AML-193 (cell line): ENCODE results near the gene ADAT2.
"Not testable (repeated sequence)": the region's sequence is repeated elsewhere in the genome, so short reads cannot be mapped to it uniquely, and the experiment has no call there.

Experiments used
- DNase-seq, 2 experiments: peaks; one replicate each; lab custom pipeline; 2025; lab: John Stamatoyannopoulos, UW

Gene ADAT2

DNA sequence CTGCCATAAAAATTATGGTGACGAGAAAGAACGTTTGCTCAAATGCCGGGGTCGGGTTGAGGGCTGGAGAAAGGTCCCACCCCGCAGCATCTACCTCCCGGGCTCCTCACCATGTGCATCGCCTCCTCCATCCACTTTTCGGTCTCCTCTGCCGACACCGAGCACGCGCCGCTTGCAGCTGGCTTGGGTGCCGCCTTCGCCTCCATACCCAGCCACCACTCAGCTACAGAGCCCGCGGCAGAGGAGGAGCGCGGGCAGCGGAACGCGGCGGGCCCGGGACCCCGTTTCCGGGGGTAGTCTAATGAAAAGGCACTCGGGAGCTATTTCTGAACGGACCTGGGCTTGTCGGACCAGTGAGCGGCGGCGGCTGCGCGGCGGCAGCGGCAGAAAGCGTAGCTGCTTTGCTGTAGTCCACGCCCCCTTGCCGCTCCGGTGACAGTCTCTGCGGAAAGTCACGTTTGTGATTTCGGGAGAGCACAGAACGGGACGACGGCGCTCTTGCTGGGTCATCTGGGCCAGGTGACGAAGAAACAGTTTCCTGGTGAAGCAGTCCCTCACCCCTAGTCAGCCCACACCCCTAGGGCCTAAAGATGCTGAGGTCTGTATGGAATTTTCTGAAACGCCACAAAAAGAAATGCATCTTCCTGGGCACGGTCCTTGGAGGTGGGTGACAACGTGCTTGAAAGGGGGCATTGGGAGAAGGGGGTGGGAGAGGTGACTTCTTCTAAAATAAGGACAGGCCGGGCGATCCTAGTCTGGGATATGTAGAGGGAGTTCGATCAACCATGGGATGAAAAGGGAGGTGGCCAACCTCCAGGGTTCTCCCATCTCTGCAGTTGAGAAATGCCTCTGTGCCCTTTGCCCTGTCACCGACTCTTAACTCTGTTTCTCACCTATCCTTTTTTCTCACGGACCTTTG, at the start of gene ADAT2, which contains the start of gene PEX3:
Gene ADAT2 (minus strand): TSS at position 243 of the 919 bp plus-strand sequence. CDS start 37 bp downstream, at position 206.
Gene PEX3 (plus strand): TSS at position 353 of the 919 bp plus-strand sequence. CDS start 238 bp downstream, at position 591.
- DNase-seq, result peak; percentile 99

DNA sequence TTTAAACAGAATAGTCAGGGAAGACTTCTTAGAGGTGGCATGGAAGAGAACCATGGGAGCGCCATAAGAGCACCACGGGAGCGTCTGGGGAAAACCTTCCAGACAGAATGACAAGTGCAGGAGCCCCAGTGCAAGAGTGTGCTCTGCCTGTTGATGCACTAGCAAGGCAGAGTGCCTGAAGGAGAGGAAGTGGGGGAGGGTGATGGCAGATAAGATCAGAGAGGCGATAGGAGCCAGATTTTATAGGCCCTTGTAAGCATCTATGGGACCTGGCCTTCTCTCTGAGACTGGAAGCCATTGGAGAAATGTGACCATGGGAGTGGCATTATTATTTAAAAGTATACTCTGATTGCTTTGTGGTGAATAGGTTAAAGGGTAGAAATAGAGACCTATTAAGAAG, 47.9 kb upstream of the ADAT2 start:
- no peak for DNase-seq

DNA sequence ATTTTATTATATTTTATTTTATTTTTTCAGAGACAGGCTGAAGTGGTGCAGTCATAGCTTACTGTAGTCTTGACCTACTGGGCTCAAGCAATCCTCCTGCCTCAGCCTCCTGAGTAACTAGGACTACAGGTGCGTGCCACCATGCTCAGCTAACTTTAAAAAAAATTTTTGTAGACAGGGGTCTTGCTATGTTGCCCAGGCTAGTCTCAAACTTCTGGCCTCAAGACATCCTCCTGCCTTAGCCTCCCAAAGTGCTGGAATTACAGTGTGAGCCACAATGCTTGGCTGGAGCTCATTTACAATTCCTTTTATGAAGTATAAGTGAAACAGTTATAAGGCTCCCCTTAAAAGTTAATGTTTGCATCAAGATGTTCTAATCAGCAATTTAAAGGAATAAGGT, 46.5 kb upstream of the ADAT2 start:
- no peak for DNase-seq

DNA sequence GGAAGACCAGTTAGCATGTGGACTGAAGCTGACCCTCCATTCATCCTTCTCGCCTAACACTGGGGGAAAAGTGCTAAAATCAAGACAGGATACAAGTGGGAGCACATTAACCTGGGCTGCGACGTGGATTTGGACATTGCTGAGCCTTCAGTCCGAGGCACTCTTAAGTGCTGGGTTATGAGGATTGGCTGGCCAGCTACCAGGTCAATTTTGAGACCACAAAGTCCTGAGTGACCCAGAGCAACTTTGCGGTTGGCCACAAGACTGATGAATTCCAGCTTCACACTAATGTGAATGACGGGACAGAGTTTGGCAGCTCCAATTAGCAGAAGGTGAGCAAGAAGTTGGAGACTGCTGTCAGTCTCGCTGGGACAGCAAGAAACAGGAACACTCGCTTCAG, 40.3 kb upstream of the ADAT2 start:
- DNase-seq, result no peak

DNA sequence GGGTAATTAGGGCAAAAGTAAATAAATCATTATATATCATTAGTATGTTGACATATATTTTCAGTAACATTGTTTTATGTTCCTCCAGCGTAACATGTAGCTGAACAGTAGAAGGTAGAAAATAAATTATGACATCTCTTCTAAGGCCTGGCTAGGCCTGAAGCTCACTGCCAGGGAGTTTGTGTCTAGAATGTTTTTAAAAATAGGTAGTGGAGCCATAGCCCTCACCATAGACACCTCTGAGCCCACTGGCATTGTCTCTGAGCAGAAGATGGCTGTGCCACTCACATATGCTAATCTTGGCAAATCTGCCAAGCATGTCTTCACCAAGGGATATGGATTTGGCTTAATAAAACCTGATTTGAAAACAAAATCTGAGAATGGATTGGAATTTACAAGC, 39.7 kb upstream of the ADAT2 start:
- no peak for DNase-seq

DNA sequence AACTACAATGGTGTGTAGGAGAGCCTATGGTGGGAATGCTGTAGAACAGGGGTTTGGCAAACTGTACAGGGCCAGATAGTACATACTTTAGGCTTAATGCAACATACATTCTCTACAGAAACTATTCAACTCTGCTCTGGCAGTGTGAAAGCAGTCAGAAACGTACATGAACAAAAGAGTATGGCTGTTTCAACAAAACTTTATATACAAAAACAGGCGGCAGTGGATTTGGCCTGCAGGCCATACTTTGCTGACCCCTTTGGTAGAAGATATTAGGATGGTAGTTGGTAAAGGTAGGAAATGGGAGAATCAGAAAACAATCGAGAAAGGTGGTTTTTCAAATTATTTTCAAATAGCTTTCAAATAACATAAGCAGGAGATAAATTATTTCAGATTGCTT, 36.3 kb upstream of the ADAT2 start:
- no peak for DNase-seq

DNA sequence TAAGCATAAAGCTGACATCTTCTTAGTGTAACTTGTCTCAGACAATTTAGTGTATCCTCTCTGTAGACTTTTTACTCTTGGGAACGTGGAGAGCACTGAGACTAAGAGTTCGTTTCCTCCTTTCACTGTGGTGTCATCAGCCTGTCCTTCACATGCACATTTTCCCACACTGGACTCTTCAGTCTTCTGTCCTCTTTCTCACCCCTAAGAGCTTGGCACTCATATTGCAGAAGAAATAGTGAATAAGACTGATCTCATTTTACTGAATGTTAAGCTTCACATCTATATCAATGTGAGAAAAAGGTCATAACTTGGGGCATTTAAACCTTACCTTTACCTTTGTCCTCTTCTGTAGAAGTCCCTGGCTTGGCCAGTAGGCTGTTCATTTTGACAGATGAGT, 35.5 kb upstream of the ADAT2 start:
- no peak for DNase-seq

DNA sequence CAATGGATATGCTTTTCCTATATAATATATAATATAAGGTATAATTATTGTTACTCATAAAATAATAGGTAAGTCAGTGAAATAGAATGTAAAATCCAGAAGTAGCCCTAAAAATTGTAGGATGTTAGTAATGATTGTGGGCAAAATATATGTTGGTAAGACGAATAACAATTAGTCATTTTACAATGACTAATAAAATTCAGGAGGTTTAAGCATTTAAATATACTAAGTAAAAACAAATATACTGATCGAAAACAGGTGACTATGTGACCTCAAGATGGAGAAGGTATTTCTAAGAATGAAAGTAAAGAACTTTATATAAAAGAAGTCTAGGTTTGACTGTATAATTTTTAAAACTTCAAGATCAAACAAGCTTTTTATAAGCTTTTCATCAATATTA, 32.1 kb upstream of the ADAT2 start:
- no peak for DNase-seq

DNA sequence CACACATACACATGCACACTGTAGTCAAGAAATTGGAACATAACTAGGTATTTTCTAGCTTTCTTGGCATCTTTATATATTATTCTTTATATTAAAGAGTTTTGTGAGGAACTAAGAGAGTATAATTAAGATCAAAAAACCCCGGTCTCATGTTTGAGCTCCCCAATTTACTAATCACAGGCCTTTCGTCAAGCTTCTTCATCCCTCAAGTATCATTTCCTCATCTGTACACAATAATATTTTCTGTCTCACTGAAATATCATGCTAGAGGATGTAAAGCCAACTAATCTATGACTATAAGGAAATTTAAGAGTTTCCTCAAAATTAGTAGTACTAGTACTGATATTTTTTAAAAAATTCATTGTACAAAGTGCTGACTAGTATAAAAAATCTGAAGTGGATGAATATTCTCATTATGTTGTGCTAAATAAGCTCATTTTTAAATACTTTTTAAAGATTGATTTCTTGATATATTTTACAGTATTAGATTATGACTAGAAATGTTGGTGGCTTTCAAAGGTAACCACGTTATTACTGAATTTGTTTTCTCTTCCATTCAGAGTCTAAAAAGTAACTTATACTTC, 28.1 kb upstream of the ADAT2 start:
- no peak for DNase-seq

DNA sequence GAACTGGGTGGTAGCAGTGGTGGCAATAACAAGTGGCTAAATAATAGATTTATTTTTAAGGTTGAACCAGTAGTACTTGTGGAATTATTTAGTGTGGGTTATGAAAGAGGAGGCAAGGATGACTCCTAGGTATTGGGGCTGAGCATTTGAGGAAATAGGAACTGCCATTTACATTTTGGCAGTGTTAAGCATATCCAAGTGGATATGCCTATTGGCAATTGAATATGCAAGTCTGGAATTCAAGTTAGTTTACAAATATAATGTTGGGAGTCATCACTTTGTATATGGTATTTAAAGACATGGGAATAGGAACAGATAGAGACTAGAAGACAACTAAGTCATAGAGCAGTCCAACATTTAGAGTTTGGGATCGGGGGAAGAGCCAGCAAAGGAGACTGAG, 26.1 kb upstream of the ADAT2 start:
- DNase-seq, result no peak

DNA sequence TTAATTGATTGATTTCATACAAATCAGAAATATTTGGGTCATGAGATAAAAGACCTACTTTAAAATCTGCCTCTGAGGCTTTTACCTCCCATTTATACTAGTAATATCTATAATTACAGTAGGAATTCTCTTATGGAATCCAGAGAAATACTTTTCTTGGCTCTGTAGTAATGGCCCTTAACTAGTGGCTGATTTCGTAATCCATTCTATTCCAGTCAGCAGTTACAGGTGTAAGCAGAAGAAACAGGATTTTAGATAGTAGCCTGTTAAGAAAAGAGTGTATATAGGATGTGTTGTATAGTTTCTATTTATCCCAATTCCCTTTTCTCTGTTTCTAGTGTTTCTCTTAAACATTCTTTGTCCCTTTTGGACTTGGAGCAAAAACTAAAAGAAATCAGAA, 21.3 kb upstream of the ADAT2 start:
- no peak for DNase-seq

DNA sequence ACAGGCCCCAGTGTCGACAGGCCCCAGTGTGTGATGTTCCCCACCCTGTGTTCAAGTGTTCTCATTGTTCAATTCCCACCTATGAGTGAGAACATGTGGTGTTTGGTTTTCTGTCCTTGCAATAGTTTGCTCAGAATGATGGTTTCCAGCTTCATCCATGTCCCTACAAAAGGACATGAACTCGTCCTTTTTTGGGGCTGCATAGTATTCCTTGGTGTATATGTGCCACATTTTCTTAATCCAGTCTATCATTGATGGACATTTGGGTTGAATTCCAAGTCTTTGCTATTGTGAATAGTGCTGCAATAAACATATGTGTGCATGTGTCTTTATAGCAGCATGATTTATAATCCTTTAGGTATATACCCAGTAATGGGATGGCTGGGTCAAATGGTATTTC, 18.3 kb upstream of the ADAT2 start:
- DNase-seq, result not testable (repeated sequence)

DNA sequence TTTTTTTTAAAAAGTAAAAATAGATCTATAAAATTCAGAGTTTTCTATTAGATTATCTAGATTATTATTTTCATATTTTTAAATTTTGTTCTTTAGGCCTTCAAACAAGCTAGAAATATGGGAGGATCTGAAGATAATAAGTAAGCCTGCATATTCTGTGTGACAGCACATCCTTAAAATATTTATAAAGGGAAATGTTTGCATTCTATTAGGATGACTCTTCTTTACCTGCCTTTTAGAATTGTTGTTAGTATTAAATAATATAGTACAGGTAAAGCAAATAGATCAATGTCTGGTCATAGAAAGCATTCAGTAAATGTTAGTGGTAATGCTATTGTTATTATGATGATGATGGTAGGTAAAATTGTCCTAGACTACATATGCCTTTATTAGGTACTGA, 17.5 kb upstream of the ADAT2 start:
- no peak for DNase-seq

DNA sequence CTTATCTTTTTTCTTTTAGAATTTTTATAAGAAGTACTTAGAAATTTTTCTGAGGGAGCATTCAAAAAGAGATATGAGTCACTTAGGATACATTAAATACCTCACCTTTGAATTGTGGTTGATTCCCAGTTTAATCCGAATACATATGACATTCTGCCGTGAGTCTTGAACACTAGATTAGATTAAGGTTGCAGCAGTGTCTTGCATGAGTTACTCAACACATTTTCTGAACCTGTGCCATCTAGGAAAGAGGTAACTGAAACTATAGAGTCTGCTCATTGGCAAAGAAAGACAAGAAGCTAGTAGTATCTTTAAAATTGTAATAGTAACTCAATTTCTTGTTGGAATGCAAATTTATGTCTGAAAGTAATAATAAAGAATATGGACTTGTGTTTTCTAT, 15.1 kb upstream of the ADAT2 start:
- DNase-seq, result no peak

DNA sequence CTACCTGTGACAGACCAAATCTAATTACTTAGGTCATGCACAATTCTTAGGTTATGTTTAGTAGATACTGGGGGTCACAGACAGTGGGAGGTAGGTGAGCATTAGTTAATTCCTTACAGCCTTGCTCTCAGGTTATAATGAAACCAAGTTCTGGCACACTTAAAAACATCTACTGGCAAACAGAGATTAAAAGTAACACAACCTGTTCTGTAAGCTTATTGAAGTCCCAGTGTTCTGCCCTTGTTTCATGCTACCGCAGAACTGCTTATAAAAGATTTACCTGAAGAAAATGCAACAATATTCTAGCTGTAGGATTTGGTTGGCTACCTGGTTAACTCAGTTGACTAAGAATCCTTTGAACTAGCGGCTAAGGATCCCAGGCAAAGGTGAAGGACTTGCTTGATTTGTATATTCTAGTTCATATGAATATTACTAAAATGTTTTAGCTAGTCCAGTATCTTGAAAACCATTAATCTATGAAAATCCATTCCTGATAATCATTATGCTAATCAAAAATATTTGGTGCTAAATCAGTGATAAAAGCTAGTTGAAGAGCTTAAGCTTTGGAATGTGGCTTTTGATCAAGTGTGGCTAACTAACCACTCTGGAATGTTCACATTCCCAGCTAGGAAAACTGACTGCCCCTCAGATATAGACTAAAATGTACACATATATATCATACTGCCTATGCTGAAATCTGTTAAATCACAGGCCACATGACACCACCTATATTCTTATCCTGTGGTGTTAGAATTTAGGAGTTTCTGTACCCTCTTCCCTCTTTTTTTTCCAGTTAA, 7.3 kb upstream of the ADAT2 start:
- DNase-seq, result no peak

DNA sequence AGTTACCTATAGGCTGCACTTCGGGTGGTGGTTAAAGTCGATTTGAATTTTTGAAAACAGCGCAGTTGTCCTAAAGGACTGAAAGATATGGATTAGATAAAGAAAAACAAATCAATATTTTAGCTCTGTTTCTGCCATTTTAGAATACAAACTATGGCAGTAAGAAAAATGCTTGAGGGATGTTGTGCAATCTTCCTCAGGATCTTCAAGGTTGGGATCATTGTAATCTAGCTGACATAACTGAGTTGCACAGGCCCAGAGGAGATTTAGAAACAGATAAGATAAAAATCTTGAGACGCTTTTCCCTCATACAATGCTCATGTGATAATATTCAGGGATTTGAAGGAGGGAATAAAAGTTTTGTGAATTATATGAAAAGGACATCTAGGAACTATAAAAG, 1.0 kb upstream of the ADAT2 start:
- DNase-seq, result peak; percentile 68 to 81

DNA sequence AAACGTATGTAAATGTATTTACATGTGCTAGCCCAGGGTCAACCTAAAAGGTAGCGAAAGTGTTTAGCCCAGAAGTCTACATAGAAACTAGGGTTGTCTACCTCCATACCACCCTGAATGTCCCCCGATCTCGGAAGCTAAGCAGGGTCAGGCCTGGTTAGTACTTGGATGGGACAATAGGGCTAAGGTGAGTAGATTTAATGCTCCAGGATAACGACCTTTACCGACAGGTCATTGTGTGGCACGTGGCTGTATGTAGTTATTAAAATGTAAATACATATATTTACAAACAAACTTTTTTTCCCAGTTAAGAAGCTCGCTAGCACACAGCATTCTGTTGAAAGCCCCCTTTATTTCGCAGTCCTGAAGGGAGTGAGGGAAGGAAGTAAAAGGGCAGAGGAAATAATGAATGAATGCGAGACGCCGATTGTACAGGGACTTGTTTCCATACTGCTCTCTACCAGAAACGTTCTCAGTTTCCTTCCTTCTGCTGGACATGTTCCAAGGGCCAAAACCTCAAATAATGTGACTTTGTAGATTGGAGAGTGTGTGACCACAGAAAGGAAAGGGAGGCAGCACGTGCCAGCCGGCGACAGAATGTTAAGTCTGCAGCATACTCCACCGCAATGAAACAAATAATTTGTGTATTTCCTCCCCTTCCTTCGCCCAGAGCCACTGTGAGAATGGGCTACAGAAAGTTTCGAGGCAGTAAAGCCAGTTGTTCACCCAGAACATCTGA, 612 bp downstream of the ADAT2 start:
- peak; percentile 74 to 79 for DNase-seq

DNA sequence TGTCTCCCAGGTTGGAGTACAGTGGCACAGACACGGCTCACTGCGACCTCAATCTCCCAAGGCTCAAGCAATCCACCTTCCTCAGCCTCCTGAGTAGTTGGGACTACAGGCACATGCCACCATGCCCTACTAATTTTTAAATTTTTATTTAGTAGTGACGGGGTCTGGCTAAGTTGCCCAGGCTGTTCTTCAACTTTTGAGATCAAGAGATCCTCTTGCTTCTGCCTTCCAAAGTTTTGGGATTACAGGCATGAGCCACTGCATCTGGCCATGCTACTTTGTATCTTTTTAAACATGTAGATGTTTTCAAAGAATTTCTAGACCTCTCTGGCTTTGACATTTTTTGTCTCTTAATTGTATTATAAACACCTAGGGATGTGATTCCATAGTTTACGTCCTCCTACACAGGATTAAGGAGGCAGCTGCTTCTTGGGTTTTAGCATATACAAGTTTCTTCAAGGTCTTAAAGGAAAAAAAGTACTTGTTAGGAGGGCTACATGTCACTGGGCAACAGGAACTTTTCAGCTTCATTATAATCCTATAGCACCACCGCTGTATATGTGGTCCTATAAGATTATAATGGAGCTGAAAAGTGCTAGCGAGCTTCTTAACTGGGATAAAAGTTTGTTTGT, 1.3 kb downstream of the ADAT2 start:
- DNase-seq, result no peak

DNA sequence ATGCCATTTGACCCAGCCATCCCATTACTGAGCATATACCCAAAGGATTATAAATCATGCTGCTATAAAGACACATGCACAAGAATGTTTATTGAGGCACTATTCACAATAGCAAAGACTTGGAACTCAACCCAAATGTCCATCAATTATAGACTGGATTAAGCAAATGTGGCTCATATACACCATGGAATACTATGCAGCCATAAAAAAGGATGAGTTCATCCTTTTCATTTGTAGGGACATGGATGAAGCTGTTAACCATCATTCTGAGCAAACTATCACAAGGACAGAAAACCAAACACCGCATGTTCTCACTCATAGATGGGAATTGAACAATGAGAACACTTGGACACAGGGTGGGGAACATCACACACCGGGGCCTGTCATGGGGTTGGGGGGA, 2.6 kb downstream of the ADAT2 start:
- DNase-seq, result not testable (repeated sequence)

DNA sequence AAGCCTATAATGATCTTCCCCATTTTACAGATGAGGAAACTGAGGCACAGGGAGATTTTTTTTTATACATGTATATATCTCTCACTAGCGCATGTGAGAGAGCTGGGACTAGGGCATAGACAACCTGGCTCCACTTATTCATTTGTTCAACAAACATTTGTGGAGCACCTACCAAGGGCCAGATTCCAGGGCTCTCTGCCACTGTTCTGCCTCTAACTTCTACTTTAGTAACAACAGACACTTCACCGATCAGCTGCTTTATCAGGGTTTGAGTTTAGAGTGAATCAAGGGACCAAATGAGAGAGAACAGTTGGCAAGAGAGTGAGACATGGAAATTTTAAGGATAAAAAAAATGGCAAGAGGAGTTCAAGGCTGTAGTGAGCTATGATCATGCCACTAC, 7.4 kb downstream of the ADAT2 start:
- DNase-seq, result no peak
